Tibial nerve (tissue), 4 donors: ENCODE results near the gene CXCL16.

ENCODE experiments used
- EP300 ChIP-seq, 2 donors: sonication (generic); formaldehyde crosslinking; IDR thresholded peaks; one replicate each; pipeline ENCODE4 v1.6.1; 2017; ENCODE audit warnings: antibody characterized with exemption in 2 of 2, mild to moderate bottlenecking in 1 of 2
- POLR2A ChIP-seq, 2 donors: fragments of 450-650 bp; IDR thresholded peaks; one replicate each; pipeline ENCODE4 v1.6.1; 2017; ENCODE audit warnings: antibody characterized with exemption in 2 of 2, mild to moderate bottlenecking in 2 of 2, moderate library complexity in 2 of 2
- TF ChIP-seq, protein P1 (sequence below), 5 experiments: fragments of 200-600 bp in 3 of 5; fragments of 450-650 bp in 2 of 5; sonication (generic) in 3 of 5; IDR thresholded peaks; one replicate each; pipeline ENCODE4 v1.5.1; 2016 to 2019; ENCODE audit warnings: antibody characterized with exemption in 5 of 5, mild to moderate bottlenecking in 3 of 5, moderate library complexity in 2 of 5

DNA sequence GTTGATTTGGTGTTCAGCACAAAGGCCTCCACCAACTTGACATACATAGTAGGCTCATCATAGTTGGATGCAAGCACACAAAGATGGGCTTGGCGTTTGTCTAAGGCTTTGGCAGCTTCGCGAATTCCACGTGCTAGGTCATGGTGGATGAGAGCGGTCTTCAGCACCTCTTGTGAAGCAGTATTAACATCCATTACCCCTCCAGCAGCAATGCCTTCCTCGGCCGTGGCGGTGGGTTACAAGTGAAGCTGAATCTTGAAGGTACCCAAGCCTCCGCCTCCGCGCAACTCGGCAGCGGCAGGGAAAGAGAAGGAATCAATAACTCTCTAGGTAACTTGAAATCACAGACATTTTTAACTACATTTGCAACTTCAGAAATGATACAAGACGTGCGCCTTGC is 34.7 kb downstream of the CXCL16 start:
- TF ChIP-seq EP300 (IDR thresholded peaks at IDR 0.05) (no peak), POLR2A (IDR thresholded peaks at IDR 0.05) (no peak)
- TF ChIP-seq, protein P1, sequence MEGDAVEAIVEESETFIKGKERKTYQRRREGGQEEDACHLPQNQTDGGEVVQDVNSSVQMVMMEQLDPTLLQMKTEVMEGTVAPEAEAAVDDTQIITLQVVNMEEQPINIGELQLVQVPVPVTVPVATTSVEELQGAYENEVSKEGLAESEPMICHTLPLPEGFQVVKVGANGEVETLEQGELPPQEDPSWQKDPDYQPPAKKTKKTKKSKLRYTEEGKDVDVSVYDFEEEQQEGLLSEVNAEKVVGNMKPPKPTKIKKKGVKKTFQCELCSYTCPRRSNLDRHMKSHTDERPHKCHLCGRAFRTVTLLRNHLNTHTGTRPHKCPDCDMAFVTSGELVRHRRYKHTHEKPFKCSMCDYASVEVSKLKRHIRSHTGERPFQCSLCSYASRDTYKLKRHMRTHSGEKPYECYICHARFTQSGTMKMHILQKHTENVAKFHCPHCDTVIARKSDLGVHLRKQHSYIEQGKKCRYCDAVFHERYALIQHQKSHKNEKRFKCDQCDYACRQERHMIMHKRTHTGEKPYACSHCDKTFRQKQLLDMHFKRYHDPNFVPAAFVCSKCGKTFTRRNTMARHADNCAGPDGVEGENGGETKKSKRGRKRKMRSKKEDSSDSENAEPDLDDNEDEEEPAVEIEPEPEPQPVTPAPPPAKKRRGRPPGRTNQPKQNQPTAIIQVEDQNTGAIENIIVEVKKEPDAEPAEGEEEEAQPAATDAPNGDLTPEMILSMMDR (IDR thresholded peaks at IDR 0.05): no peak
